Measurements from ENCODE around the gene FLVCR2.

- TF ChIP-seq CTCF (IDR thresholded peaks at IDR 0.05; ENCODE audit: insufficient read depth, low read depth, low read length) (no peak), EZH2 (IDR thresholded peaks at IDR 0.05; ENCODE audit: insufficient read depth, low read length) (no peak)
Observed at GRCh38 chr14:75535164-75535898, 43.1 kb upstream of the FLVCR2 start.
